ENCODE results near the gene SPOCD1. TPM values are rescaled to one million over a fixed set of nuclear protein-coding genes. Genes with fewer than 3 reads are reported as not detected.

Gene SPOCD1
- total and polyA plus RNA-seq, 2 of the 4 experiments (the other 2 are of a cell fraction), result 59.7 to 132 TPM

DNA sequence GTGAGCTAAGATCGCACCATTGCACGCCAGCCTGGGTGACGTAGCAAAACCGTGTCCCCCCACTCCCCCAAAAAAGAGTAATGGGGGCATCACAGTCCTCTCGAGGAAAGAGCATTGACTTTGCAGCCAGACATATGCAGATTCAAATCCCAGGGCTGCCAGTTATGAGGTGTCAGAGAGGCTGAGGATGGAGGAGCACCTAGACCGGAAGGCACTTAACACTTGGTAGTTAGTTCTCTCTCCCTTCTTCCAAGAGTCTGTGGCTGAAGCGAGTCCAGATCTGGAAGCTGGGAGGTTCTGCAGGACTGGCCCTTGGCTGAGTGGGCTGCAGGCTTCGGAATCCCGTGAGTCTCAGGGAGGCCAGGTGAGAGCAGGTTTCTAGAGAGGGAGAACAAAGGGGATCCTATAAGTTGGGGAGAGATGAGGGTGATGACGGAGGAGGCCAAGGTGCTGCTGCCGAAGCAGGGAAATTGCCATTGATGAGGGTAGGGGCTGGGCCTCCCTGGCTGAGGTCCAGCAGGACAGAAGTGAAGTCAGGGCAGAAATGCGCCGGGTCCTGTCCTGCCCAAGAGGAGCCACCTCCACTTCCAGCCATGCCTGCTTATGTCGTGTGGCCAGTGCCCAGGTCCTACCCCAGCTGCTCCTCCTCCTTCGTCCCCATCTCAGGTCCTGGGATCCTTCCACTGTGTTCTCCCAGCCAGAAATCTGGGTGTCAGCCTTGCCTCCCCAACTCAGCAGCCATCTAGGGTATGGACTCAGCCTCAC, 13.3 kb upstream of the SPOCD1 start:
- ATAC-seq (ENCODE audit: low read depth), result no peak
- H3K9ac ChIP-seq (ENCODE audit: low read depth, low read length), result no peak overlapping the region
- peaks cover 7% of the 10 kb centered on the region for H3K4me1 ChIP-seq (ENCODE audit: control insufficient read depth, insufficient read depth, low read length)
- H2BK20ac ChIP-seq (ENCODE audit: low read depth, low read length), result no peak overlapping the region
- intact Hi-C loops (cut with micrococcal nuclease), result loop anchor here (10.0 kb wide), 1 partner anchor 46 kb away; no protein-coding TSS in a partner anchor
- H3K4ac ChIP-seq (ENCODE audit: low read depth, low read length), result no peak overlapping the region
- POLR2A ChIA-PET (ENCODE audit: unreplicated experiment), result no interaction called here
- no peak overlapping the region for H3K14ac ChIP-seq (replicated peaks; ENCODE audit: low read depth, low read length)
- dilution Hi-C loops (cut with HindIII; ENCODE audit: low sequenced_read_pairs, unreplicated experiment), result no loop called here
- DNase-seq, result no peak
- H2AK9ac ChIP-seq (replicated peaks; ENCODE audit: low read depth, low read length, poor library complexity), result no peak overlapping the region
- CTCF ChIA-PET, result interaction anchor here (1.4 kb wide), 1 partner anchor 14 kb away, joined by 6 read pairs; the partner anchor contains the start of gene SPOCD1
- peak overlapping the region; percentile 2 for H2AFZ ChIP-seq (replicated peaks; ENCODE audit: low read length, poor library complexity)
- H3K27ac ChIP-seq (ENCODE audit: insufficient read depth, low read length), result no peak overlapping the region
- H4K20me1 ChIP-seq (ENCODE audit: insufficient read depth, low read length), result no peaks in the 10 kb centered on the region
- no peak overlapping the region for H4K91ac ChIP-seq (ENCODE audit: insufficient read depth, low read depth, low read length)
- no peak overlapping the region for H2BK5ac ChIP-seq (ENCODE audit: low read depth, low read length, poor library complexity, severe bottlenecking)
- no peak overlapping the region for H3K56ac ChIP-seq (ENCODE audit: extremely low read depth, insufficient read depth, low read length)
- peaks cover 3% of the 10 kb centered on the region; the same call in 1 of the 2 replicates for H3K9me1 ChIP-seq (ENCODE audit: insufficient read depth, low read length)
- WGBS, 2 experiments (ENCODE audit: extremely low coverage in 2 of 2, insufficient read length in 1 of 2), result 86% methylated on average over 2 of the region's 15 CpGs; no CpG with 5 or more reads in 1 of the 2 experiments
- no peak overlapping the region for H3K4me2 ChIP-seq (ENCODE audit: low read depth, low read length)
- H2AK5ac ChIP-seq (ENCODE audit: low read depth, low read length), result no peak overlapping the region
- in situ Hi-C loops (cut with MboI; ENCODE audit: low sequenced_read_pairs), result no loop called here
- H2BK15ac ChIP-seq (ENCODE audit: low read depth, low read length), result no peak overlapping the region
- H3K4me3 ChIP-seq (ENCODE audit: insufficient read depth, low read depth, low read length), result no peak overlapping the region
- peaks cover 10% of the 10 kb centered on the region for H3K27me3 ChIP-seq (ENCODE audit: control insufficient read depth, insufficient read depth, low read length)
- H4K8ac ChIP-seq (ENCODE audit: low read depth in 2 of 2, low read length in 2 of 2), result no peak overlapping the region
- no TSS peak for BruUV-seq (replicated peaks)
- H3K79me1 ChIP-seq (ENCODE audit: low read depth in 1 of 2, low read length in 2 of 2), result no peaks in the 10 kb centered on the region
- no peak overlapping the region for H3K18ac ChIP-seq (ENCODE audit: low read depth, low read length)
- no peak overlapping the region for H4K5ac ChIP-seq (ENCODE audit: low read depth, low read length)
- no peak overlapping the region for H2BK120ac ChIP-seq (ENCODE audit: low read depth, low read length)
- no peaks in the 10 kb centered on the region for H3K36me3 ChIP-seq (ENCODE audit: control insufficient read depth, insufficient read depth, low read length)
- H3K9me3 ChIP-seq (ENCODE audit: control insufficient read depth, insufficient read depth, low read length), result no peaks in the 10 kb centered on the region
- no peak overlapping the region for H3K23ac ChIP-seq (ENCODE audit: low read depth, low read length)
- TF ChIP-seq CHD1 (IDR thresholded peaks at IDR 0.05; ENCODE audit: low read depth, low read length), result no peak
- TF ChIP-seq SMC3 (IDR thresholded peaks at IDR 0.05; ENCODE audit: low read depth, low read length), result no peak
- TF ChIP-seq CEBPB (IDR thresholded peaks at IDR 0.05; ENCODE audit: low read depth, low read length), result no peak
- TF ChIP-seq BHLHE40 (IDR thresholded peaks at IDR 0.05; ENCODE audit: low read depth, low read length), result no peak
- TF ChIP-seq FOS (IDR thresholded peaks at IDR 0.05; ENCODE audit: low read depth, low read length), result no peak
- TF ChIP-seq RCOR1 (IDR thresholded peaks at IDR 0.05; ENCODE audit: insufficient replicate concordance, low read length), result no peak
- no peak for TF ChIP-seq POLR2A (IDR thresholded peaks at IDR 0.05; ENCODE audit: low read depth, low read length)
- no peak for TF ChIP-seq MAZ (IDR thresholded peaks at IDR 0.05; ENCODE audit: borderline replicate concordance, low read depth, low read length)
- no peak for TF ChIP-seq MAFK (IDR thresholded peaks at IDR 0.05; ENCODE audit: low read depth, low read length)
- TF ChIP-seq RFX5 (IDR thresholded peaks at IDR 0.05; ENCODE audit: low read depth, low read length), result no peak
- TF ChIP-seq RAD21 (IDR thresholded peaks at IDR 0.05; ENCODE audit: low read length), result no peak
- TF ChIP-seq MXI1 (IDR thresholded peaks at IDR 0.05; ENCODE audit: borderline replicate concordance, low read depth, low read length), result no peak
- TF ChIP-seq, protein P1, sequence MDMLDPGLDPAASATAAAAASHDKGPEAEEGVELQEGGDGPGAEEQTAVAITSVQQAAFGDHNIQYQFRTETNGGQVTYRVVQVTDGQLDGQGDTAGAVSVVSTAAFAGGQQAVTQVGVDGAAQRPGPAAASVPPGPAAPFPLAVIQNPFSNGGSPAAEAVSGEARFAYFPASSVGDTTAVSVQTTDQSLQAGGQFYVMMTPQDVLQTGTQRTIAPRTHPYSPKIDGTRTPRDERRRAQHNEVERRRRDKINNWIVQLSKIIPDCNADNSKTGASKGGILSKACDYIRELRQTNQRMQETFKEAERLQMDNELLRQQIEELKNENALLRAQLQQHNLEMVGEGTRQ (IDR thresholded peaks at IDR 0.05; ENCODE audit: low read depth, low read length), result no peak
- TF ChIP-seq, protein P2, sequence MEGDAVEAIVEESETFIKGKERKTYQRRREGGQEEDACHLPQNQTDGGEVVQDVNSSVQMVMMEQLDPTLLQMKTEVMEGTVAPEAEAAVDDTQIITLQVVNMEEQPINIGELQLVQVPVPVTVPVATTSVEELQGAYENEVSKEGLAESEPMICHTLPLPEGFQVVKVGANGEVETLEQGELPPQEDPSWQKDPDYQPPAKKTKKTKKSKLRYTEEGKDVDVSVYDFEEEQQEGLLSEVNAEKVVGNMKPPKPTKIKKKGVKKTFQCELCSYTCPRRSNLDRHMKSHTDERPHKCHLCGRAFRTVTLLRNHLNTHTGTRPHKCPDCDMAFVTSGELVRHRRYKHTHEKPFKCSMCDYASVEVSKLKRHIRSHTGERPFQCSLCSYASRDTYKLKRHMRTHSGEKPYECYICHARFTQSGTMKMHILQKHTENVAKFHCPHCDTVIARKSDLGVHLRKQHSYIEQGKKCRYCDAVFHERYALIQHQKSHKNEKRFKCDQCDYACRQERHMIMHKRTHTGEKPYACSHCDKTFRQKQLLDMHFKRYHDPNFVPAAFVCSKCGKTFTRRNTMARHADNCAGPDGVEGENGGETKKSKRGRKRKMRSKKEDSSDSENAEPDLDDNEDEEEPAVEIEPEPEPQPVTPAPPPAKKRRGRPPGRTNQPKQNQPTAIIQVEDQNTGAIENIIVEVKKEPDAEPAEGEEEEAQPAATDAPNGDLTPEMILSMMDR (conservative IDR thresholded peaks at IDR 0.05; ENCODE audit: low read depth, low read length), result no peak
- no peak for TF ChIP-seq NFE2L2 (IDR thresholded peaks at IDR 0.05; ENCODE audit: low read depth, low read length)
